Esophagus squamous epithelium (tissue), 5 donors: ENCODE results near the gene PLA2G7. TPM values are rescaled to one million over a fixed set of nuclear protein-coding genes. Genes with fewer than 3 reads are reported as not detected.

ENCODE experiments used
- DNase-seq: peaks from one replicate; lab custom pipeline; 2025; lab: John Stamatoyannopoulos, UW
- H3K27ac ChIP-seq, 4 donors: fragments of 200-600 bp; sonication (generic); one replicate each; pipeline ENCODE4 v1.5.1; 2016 to 2019; ENCODE audit warnings: mild to moderate bottlenecking in 1 of 4
- H3K27me3 ChIP-seq, 4 donors: fragments of 200-600 bp; sonication (generic); 1 replicate in 3 of 4; 2 replicates in 1 of 4; pipeline versions ENCODE4 v1.5.1 to v1.6.0; 2017 to 2021; ENCODE audit warnings: antibody characterized with exemption in 1 of 4
- H3K36me3 ChIP-seq, 3 donors: fragments of 200-600 bp; sonication (generic); one replicate each; pipeline ENCODE4 v1.5.1; 2016 to 2019
- H3K4me1 ChIP-seq, 3 donors: fragments of 200-600 bp; sonication (generic); one replicate each; pipeline ENCODE4 v1.5.1; 2017 to 2019
- H3K4me3 ChIP-seq, 4 donors: fragments of 200-600 bp; sonication (generic); 1 replicate in 3 of 4; 2 replicates in 1 of 4; pipeline ENCODE4 v1.5.1; 2016 to 2019; ENCODE audit warnings: mild to moderate bottlenecking in 2 of 4, moderate library complexity in 1 of 4
- H3K9me3 ChIP-seq, 3 donors: fragments of 200-600 bp; sonication (generic); one replicate each; pipeline ENCODE4 v1.5.1; 2016 to 2019
- POLR2A ChIP-seq, 4 donors: fragments of 450-650 bp; IDR thresholded peaks; one replicate each; pipeline ENCODE4 v1.6.1; 2017; ENCODE audit warnings: antibody characterized with exemption in 4 of 4, mild to moderate bottlenecking in 4 of 4, moderate library complexity in 3 of 4
- WGBS, 2 donors: methylation state at CpG; one replicate each; pipeline ENCODE4 v1.1.5; 2018; 5-methylcytosine and 5-hydroxymethylcytosine counted together
- intact Hi-C: fragments of 100-400 bp; cut with DNase I; formaldehyde crosslinking; loops from one replicate; pipeline ENCODE4 v1.15.0; 2022
- total RNA-seq, 4 donors: library from RNA; depleted of rRNA; stranded (reverse); fragments of >200 nt; gene quantifications; one replicate each; pipeline ENCODE4 v1.1.0, GENCODE V29; 2016
- TF ChIP-seq, protein P1 (sequence below), 6 experiments: fragments of 450-650 bp in 4 of 6; fragments of 200-600 bp in 2 of 6; sonication (generic) in 2 of 6; IDR thresholded peaks; one replicate each; pipeline ENCODE4 v1.5.1; 2016 to 2019; ENCODE audit warnings: antibody characterized with exemption in 6 of 6, mild to moderate bottlenecking in 4 of 6, moderate library complexity in 4 of 6
- donor health status: DM: yes; HTN: yes; CAD: no.

PLA2G7 gene
- total RNA-seq, 4 donors from 2014 or later: 0.19 to 0.44 TPM; not detected in 2

DNA sequence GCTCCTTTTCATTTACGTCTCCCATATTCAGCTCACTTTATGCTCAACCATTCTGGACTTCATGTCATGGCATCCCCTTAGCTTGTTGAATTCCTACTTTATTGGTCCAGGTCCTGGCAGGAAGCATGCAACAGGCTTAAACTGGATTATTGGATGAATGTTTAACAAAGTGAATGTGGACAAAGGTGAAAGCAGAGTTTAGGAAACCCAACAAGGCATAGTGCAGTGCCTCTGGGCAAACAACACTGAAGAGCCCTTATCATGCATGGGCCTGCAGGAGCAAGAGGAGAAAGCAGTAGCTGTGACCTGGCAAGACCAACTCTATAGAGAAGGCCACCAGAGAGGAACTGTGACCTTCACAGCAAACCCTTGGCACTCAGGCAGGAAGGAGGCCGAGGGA is 6.3 kb upstream of the PLA2G7 start:
- 42 to 85% methylated on average over 1 to 2 of the region's 2 CpGs for WGBS, 2 donors

DNA sequence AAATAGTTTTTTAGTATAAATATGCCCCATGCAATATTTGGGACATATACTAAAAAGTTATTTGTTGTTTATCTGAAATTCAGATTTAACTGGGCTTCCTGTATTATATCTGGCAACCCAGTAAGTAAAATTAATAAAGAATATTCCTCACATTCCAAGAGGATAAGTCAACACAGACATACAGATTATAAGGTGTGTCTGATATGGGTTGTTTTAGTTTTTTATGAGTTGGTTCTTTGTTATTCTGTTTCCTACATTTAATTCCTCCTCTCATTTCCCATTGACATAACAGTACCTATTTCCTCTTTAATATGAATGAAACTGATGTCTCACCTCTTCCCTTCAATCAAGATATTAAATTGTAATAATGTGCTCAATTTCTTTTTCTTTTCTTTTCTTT is 1.7 kb upstream of the PLA2G7 start:
- no peak for DNase-seq
- H3K36me3 ChIP-seq: no peaks in the 10 kb centered on the region
- intact Hi-C loops: no loop called here
- no peaks in the 10 kb centered on the region for H3K9me3 ChIP-seq
- no peak overlapping the region for H3K4me3 ChIP-seq
- H3K27me3 ChIP-seq: peaks cover 0 to 62% (median 2%) of the 10 kb centered on the region in 4 donors
- TF ChIP-seq POLR2A (IDR thresholded peaks at IDR 0.05): no peak
- TF ChIP-seq, protein P1, sequence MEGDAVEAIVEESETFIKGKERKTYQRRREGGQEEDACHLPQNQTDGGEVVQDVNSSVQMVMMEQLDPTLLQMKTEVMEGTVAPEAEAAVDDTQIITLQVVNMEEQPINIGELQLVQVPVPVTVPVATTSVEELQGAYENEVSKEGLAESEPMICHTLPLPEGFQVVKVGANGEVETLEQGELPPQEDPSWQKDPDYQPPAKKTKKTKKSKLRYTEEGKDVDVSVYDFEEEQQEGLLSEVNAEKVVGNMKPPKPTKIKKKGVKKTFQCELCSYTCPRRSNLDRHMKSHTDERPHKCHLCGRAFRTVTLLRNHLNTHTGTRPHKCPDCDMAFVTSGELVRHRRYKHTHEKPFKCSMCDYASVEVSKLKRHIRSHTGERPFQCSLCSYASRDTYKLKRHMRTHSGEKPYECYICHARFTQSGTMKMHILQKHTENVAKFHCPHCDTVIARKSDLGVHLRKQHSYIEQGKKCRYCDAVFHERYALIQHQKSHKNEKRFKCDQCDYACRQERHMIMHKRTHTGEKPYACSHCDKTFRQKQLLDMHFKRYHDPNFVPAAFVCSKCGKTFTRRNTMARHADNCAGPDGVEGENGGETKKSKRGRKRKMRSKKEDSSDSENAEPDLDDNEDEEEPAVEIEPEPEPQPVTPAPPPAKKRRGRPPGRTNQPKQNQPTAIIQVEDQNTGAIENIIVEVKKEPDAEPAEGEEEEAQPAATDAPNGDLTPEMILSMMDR (IDR thresholded peaks at IDR 0.05): no peak
- peaks cover 3 to 16% (median 14%) of the 10 kb centered on the region in 3 donors for H3K4me1 ChIP-seq
- H3K27ac ChIP-seq: no peak overlapping the region

More for the DNA sequence above, 6.3 kb upstream of the PLA2G7 start:
- TF ChIP-seq, protein P1 (IDR thresholded peaks at IDR 0.05): no peak
- no peak for TF ChIP-seq POLR2A (IDR thresholded peaks at IDR 0.05)
- Histone ChIP-seq H3K9me3 (no peaks in the 10 kb centered on the region), H3K36me3 (no peaks in the 10 kb centered on the region), H3K4me1 (no peaks in the 10 kb centered on the region), H3K27me3 (peaks cover 0 to 29% (median 0%) of the 10 kb centered on the region in 4 donors), H3K4me3 (no peak overlapping the region), H3K27ac (no peak overlapping the region)
- DNase-seq: no peak
- intact Hi-C loops: no loop called here

DNA sequence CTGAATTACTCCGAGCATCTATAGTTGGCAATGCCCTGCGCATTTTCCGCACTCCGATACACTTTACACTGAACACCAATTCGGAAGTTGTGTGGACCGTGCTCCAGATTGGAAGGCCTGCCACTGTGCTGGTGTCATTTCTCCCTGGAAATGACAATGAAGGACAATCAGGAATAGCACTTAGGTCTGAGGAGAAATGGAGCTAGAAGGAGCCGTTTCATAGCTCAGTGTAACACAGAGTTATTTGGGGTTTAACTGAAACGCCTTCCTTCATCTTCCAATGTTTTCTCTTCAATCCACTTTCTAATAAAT is 501 bp upstream of the PLA2G7 start:
- Histone ChIP-seq H3K27ac (no peak overlapping the region), H3K36me3 (no peaks in the 10 kb centered on the region), H3K27me3 (peaks cover 0 to 65% (median 2%) of the 10 kb centered on the region in 4 donors), H3K9me3 (no peaks in the 10 kb centered on the region), H3K4me3 (peak overlapping the region; percentile 35 to 71 (median 48)), H3K4me1 (peaks cover 3 to 16% (median 14%) of the 10 kb centered on the region in 3 donors)
- 18 to 24% methylated on average over 7 to 8 of the region's 8 CpGs for WGBS, 2 donors
- intact Hi-C loops: no loop called here
- TF ChIP-seq, protein P1 (IDR thresholded peaks at IDR 0.05): no peak
- TF ChIP-seq POLR2A (IDR thresholded peaks at IDR 0.05): no peak
- DNase-seq: no peak

DNA sequence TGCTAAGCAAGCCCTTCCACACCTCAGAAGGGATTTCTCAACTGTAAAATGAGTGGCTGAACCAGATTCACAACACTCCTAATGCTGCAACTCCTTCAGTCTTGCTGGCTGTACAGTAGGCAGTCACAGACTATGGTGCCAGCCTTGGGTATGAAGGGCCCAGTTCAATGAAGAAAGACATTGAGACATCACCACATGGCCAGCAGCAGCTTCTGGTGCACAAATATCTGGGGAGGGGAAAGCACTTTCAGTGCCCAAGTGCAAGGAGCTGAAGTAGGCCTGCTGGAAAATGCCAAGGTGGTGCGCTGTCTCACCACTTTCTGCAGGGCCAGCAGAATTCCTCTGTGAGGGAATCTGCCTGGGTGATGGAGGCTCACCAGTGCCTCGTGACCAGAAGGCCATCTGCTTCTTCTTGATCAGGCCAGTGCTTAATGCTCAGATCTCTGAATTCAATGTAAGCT is 1.8 kb downstream of the PLA2G7 start:
- intact Hi-C loops: no loop called here

DNA sequence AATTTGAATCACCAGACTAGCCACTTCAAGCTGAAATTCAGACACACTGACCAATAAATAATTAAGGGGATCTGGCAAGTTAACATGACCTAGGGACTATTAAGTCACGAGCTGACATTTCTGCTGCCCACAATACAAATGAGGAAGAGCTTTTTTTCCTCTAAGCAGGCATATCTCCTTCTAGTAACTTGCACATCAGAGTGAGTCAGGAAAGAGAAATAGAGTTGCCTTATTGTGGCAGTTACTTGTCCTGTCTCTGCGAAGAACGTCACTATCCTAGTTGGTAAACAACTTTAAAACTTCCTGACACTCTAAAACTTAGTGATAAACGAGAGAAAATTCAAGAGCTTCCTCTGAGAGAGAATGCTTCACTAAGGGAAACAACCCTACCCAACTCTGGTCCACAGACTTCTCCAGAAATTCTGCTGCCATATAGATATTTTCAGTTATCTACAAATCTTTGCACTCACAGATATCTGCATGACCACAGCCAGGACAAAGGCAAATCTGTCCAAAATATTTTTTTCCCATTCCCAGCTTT is 4.2 kb downstream of the PLA2G7 start:
- no peak for DNase-seq
- peak in 1 of 4 donors; percentile 14 for TF ChIP-seq POLR2A (IDR thresholded peaks at IDR 0.05)
- TF ChIP-seq, protein P1 (IDR thresholded peaks at IDR 0.05): no peak
- 49 to 53% methylated on average over 4 of the region's 4 CpGs for WGBS, 2 donors
- Histone ChIP-seq H3K4me3 (no peak overlapping the region), H3K27ac (no peak overlapping the region), H3K4me1 (peaks cover 3 to 16% (median 14%) of the 10 kb centered on the region in 3 donors), H3K9me3 (no peaks in the 10 kb centered on the region), H3K36me3 (no peaks in the 10 kb centered on the region), H3K27me3 (peaks cover 0 to 36% (median 2%) of the 10 kb centered on the region in 4 donors)
- intact Hi-C loops: no loop called here

More for the DNA sequence above, 1.8 kb downstream of the PLA2G7 start:
- Histone ChIP-seq H3K36me3 (no peaks in the 10 kb centered on the region), H3K27me3 (peaks cover 0 to 58% (median 2%) of the 10 kb centered on the region in 4 donors), H3K4me1 (peaks cover 3 to 16% (median 14%) of the 10 kb centered on the region in 3 donors), H3K9me3 (no peaks in the 10 kb centered on the region), H3K27ac (no peak overlapping the region), H3K4me3 (no peak overlapping the region)
- DNase-seq: no peak
- no peak for TF ChIP-seq POLR2A (IDR thresholded peaks at IDR 0.05)
- TF ChIP-seq, protein P1 (IDR thresholded peaks at IDR 0.05): no peak
- 93 to 100% methylated on average over 1 to 2 of the region's 2 CpGs for WGBS, 2 donors
